ENCODE data around the gene SSU72.
"Not testable (repeated sequence)": the region's sequence is repeated elsewhere in the genome, so short reads cannot be mapped to it uniquely, and the experiment has no call there.

The SSU72 gene

GRCh38 chr1:1558591-1558990 lies 16.1 kb downstream of the SSU72 start:
- DNase-seq (ENCODE audit: low read depth), result no peak

GRCh38 chr1:1557688-1558087 lies 17.0 kb downstream of the SSU72 start:
- not testable (repeated sequence) for DNase-seq (ENCODE audit: low read depth)

GRCh38 chr1:1556961-1557360 lies 17.7 kb downstream of the SSU72 start:
- not testable (repeated sequence) for DNase-seq (ENCODE audit: low read depth)

GRCh38 chr1:1556505-1556904 lies 18.2 kb downstream of the SSU72 start:
- no peak for DNase-seq (ENCODE audit: low read depth)

GRCh38 chr1:1554926-1555915 lies 19.4 kb downstream of the SSU72 start:
- peak; percentile 35 for DNase-seq (ENCODE audit: low read depth)

GRCh38 chr1:1554550-1554925 lies 20.1 kb downstream of the SSU72 start:
- DNase-seq (ENCODE audit: low read depth), result no peak

- no peak for DNase-seq (ENCODE audit: low read depth)
Measured at GRCh38 chr1:1553821-1554494, 20.7 kb downstream of the SSU72 start.

- no peak for DNase-seq (ENCODE audit: low read depth)
Measured at GRCh38 chr1:1552263-1552639, 22.4 kb downstream of the SSU72 start.

GRCh38 chr1:1551524-1552262 lies 23.0 kb downstream of the SSU72 start:
- DNase-seq (ENCODE audit: low read depth), result no peak

GRCh38 chr1:1550591-1551432 lies 23.9 kb downstream of the SSU72 start:
- peak; percentile 56 for DNase-seq (ENCODE audit: low read depth)

- no peak for DNase-seq (ENCODE audit: low read depth)
Measured at GRCh38 chr1:1550087-1550486, 24.6 kb downstream of the SSU72 start.

- no peak for DNase-seq (ENCODE audit: low read depth)
Measured at GRCh38 chr1:1548591-1548990, 26.1 kb downstream of the SSU72 start.

- DNase-seq (ENCODE audit: low read depth), result no peak
Measured at GRCh38 chr1:1547476-1547875, 27.2 kb downstream of the SSU72 start.

- no peak for DNase-seq (ENCODE audit: low read depth)
Measured at GRCh38 chr1:1547011-1547410, 27.7 kb downstream of the SSU72 start.

GRCh38 chr1:1545946-1546737 lies 28.5 kb downstream of the SSU72 start:
- no peak for DNase-seq (ENCODE audit: low read depth)

- no peak for DNase-seq (ENCODE audit: low read depth)
Measured at GRCh38 chr1:1544544-1544943, 30.1 kb downstream of the SSU72 start.

- no peak for DNase-seq (ENCODE audit: low read depth)
Measured at GRCh38 chr1:1543706-1544099, 31.0 kb downstream of the SSU72 start.

GRCh38 chr1:1542766-1543705 lies 31.6 kb downstream of the SSU72 start:
- no peak for DNase-seq (ENCODE audit: low read depth)

GRCh38 chr1:1541956-1542765 lies 32.5 kb downstream of the SSU72 start:
- DNase-seq (ENCODE audit: low read depth), result no peak

Measured in fibroblast of the conjunctiva (primary cell).